Brain pericyte (primary cell): ENCODE results near the gene HECTD4.
"Not testable (repeated sequence)": the region's sequence is repeated elsewhere in the genome, so short reads cannot be mapped to it uniquely, and the experiment has no call there.

Experiments used
- DNase-seq: peaks from one replicate; pipeline ENCODE4 v3.0.0-alpha.2; 2012; ENCODE audit warnings: low read depth, low spot score

Gene HECTD4

GRCh38 chr12:112160611-112161010, 221.6 kb downstream of the HECTD4 start:
- DNase-seq: no peak

GRCh38 chr12:112159146-112159541, 223.1 kb downstream of the HECTD4 start:
- no peak for DNase-seq

- DNase-seq: not testable (repeated sequence)
Measured at GRCh38 chr12:112158461-112159145, 223.6 kb downstream of the HECTD4 start.

- no peak for DNase-seq
Measured at GRCh38 chr12:112153893-112154219, 228.4 kb downstream of the HECTD4 start.

GRCh38 chr12:112153181-112153892, 228.9 kb downstream of the HECTD4 start:
- no peak for DNase-seq

GRCh38 chr12:112151766-112152541, 230.3 kb downstream of the HECTD4 start:
- DNase-seq: no peak

GRCh38 chr12:112149596-112149995, 232.6 kb downstream of the HECTD4 start:
- DNase-seq: no peak

GRCh38 chr12:112148031-112148513, 234.2 kb downstream of the HECTD4 start:
- no peak for DNase-seq

GRCh38 chr12:112146123-112146522, 236.1 kb downstream of the HECTD4 start:
- DNase-seq: no peak

- DNase-seq: no peak
Measured at GRCh38 chr12:112140728-112141127, 241.5 kb downstream of the HECTD4 start.

GRCh38 chr12:112134731-112135130, 247.5 kb downstream of the HECTD4 start:
- no peak for DNase-seq

GRCh38 chr12:112133418-112133817, 248.8 kb downstream of the HECTD4 start:
- no peak for DNase-seq

- no peak for DNase-seq
Measured at GRCh38 chr12:112131686-112132085, 250.5 kb downstream of the HECTD4 start.

GRCh38 chr12:112130441-112130998, 251.7 kb downstream of the HECTD4 start:
- no peak for DNase-seq

GRCh38 chr12:112126911-112127310, 255.3 kb downstream of the HECTD4 start:
- DNase-seq: no peak

GRCh38 chr12:112126000-112126438, 256.2 kb downstream of the HECTD4 start:
- no peak for DNase-seq

- DNase-seq: peak; percentile 95
Measured at GRCh38 chr12:112125250-112125999, 256.8 kb downstream of the HECTD4 start, which contains the start of gene TRAFD1. TRAFD1 (plus strand) TSS chr12:112125560; CDS start chr12:112130523, 4,963 bp downstream.

- DNase-seq: no peak
Measured at GRCh38 chr12:112124918-112125249, 257.3 kb downstream of the HECTD4 start.

- DNase-seq: peak; percentile 51
Measured at GRCh38 chr12:112122823-112123690, 259.2 kb downstream of the HECTD4 start.
